RWPE1 (cell line): Measurements from ENCODE around the gene RTKN.
A peak's percentile ranks its signal among the peaks of the same experiment; 100 is the strongest.
"Not testable (repeated sequence)": the region's sequence is repeated elsewhere in the genome, so short reads cannot be mapped to it uniquely, and the experiment has no call there.

ENCODE experiments used
- CTCF ChIA-PET: fragments of 350-600 bp; sonication (Branson Sonifier 250); formaldehyde crosslinking; extraction: SDS; loops from one replicate; lab custom pipeline; 2021; lab: Yijun Ruan, JAX
- POLR2A ChIA-PET: fragments of 400-600 bp; formaldehyde crosslinking; extraction: SDS; loops from one replicate; lab custom pipeline; 2020; ENCODE audit warnings: antibody characterized with exemption; ENCODE audit not compliant: low non-redundant PET; lab: Yijun Ruan, JAX
- DNase-seq: peaks from one replicate; pipeline ENCODE4 v3.0.0; 2012; ENCODE audit warnings: low spot score
- H3K27ac ChIP-seq: fragments of 450-650 bp; 2 replicates; pipeline ENCODE4 v1.5.1; 2017
- CTCF ChIP-seq: fragments of 450-650 bp; conservative IDR thresholded peaks from 2 replicates; pipeline ENCODE4 v1.5.1; 2017; ENCODE audit warnings: low read depth, mild to moderate bottlenecking

The RTKN gene

GRCh38 chr2:74444498-74445318 is 3.0 kb upstream of the RTKN start:
- no peak for TF ChIP-seq CTCF
- ChIA-PET POLR2A (no interaction called here), CTCF (no interaction called here)
- no peak for DNase-seq
- no peak overlapping the region for H3K27ac ChIP-seq

GRCh38 chr2:74442483-74443297 is 953 bp upstream of the RTKN start:
- CTCF ChIA-PET, result interaction anchor here (1.0 kb wide), 1 partner anchor 12 kb away, joined by 3 read pairs; no protein-coding TSS in a partner anchor

GRCh38 chr2:74441170-74441689 is 507 bp downstream of the RTKN start:
- POLR2A ChIA-PET, result no interaction called here
- CTCF ChIA-PET, result interaction anchor here (0.5 kb wide), 1 partner anchor 30 kb away, joined by 3 read pairs; no protein-coding TSS in a partner anchor
- no peak for DNase-seq
- H3K27ac ChIP-seq, result peak overlapping the region; percentile 94
- no peak for TF ChIP-seq CTCF

More at GRCh38 chr2:74442483-74443297, 953 bp upstream of the RTKN start:
- DNase-seq, result not testable (repeated sequence)
- H3K27ac ChIP-seq, result peak overlapping the region; percentile 94
- POLR2A ChIA-PET, result interaction anchor here (0.6 to 1.2 kb wide), 2 partner anchors 12 to 21 kb away, joined by 3 to 4 read pairs; partner anchors contain the start of gene INO80B

GRCh38 chr2:74440378-74441169 is 1.2 kb downstream of the RTKN start:
- POLR2A ChIA-PET, result interaction anchor here (0.5 to 1.4 kb wide), 3 partner anchors 9 to 18 kb away, joined by 3 to 5 read pairs (median 3); partner anchors contain the start of gene WBP1
- H3K27ac ChIP-seq, result peak overlapping the region; percentile 94
- DNase-seq, result peak; percentile 96
- CTCF ChIA-PET, result interaction anchor here (1.0 kb wide), 1 partner anchor 14 kb away, joined by 3 read pairs; the partner anchor contains the start of gene INO80B
- no peak for TF ChIP-seq CTCF

GRCh38 chr2:74439803-74440377 is 1.8 kb downstream of the RTKN start:
- no peak for TF ChIP-seq CTCF
- POLR2A ChIA-PET, result interaction anchor here (0.5 to 1.4 kb wide), 3 partner anchors 9 to 18 kb away, joined by 3 to 5 read pairs (median 3); partner anchors contain the start of gene WBP1
- CTCF ChIA-PET, result interaction anchor here (0.6 to 1.0 kb wide), 2 partner anchors 12 to 15 kb away, joined by 3 read pairs; partner anchors contain the start of gene INO80B
- peak overlapping the region; percentile 94 for H3K27ac ChIP-seq
- DNase-seq, result no peak

- no peak for TF ChIP-seq CTCF
- CTCF ChIA-PET, result interaction anchor here (0.6 to 1.0 kb wide), 2 partner anchors 12 to 16 kb away, joined by 3 read pairs; partner anchors contain the start of gene INO80B
- H3K27ac ChIP-seq, result peak overlapping the region; percentile 94
- DNase-seq, result no peak
- POLR2A ChIA-PET, result interaction anchor here (1.4 kb wide), 1 partner anchor 19 kb away, joined by 5 read pairs; the partner anchor contains the start of gene WBP1
Observed at GRCh38 chr2:74439373-74439772, 2.4 kb downstream of the RTKN start.
